Adrenal gland (tissue), 12 donors: ENCODE measurements around the gene AUTS2. TPM values are rescaled to one million over a fixed set of nuclear protein-coding genes. Genes with fewer than 3 reads are reported as not detected.

Experiments used
- DNase-seq, 7 donors: peaks; one replicate each; pipeline ENCODE4 v3.0.0-alpha.2; 2019 to 2020
- H3K27ac ChIP-seq, 5 donors: fragments of 200-600 bp; sonication (generic) in 4 of 5; 1 replicate in 3 of 5; 2 replicates in 2 of 5; pipeline versions ENCODE4 v1.5.1 to v1.8.0; 2016 to 2020; ENCODE audit warnings: mild to moderate bottlenecking in 1 of 5
- H3K27me3 ChIP-seq: fragments of 200-600 bp; 2 replicates; pipeline ENCODE4 v1.8.0; 2021
- H3K36me3 ChIP-seq, 2 donors: fragments of 200-600 bp; replicated peaks in 1 of 2; 1 replicate in 1 of 2; 2 replicates in 1 of 2; pipeline versions ENCODE4 v1.5.1 to v1.8.0; 2018 to 2022
- H3K4me1 ChIP-seq, 2 donors: fragments of 200-600 bp; replicated peaks in 1 of 2; 1 replicate in 1 of 2; 2 replicates in 1 of 2; pipeline versions ENCODE4 v1.5.1 to v1.8.0; 2018 to 2021
- H3K4me3 ChIP-seq, 4 donors: fragments of 200-600 bp; sonication (generic) in 3 of 4; one replicate each; pipeline ENCODE4 v1.5.1; 2016 to 2018
- H3K9me3 ChIP-seq, 3 donors: fragments of 200-600 bp; sonication (generic) in 1 of 3; replicated peaks in 1 of 3; 1 replicate in 2 of 3; 2 replicates in 1 of 3; pipeline versions ENCODE4 v1.5.1 to v1.8.0; 2016 to 2021
- CTCF ChIP-seq, 6 experiments: fragments of 450-650 bp in 4 of 6; fragments of 200-600 bp in 2 of 6; sonication (generic) in 1 of 6; IDR thresholded peaks; 1 replicate in 5 of 6; 2 replicates in 1 of 6; pipeline versions ENCODE4 v1.5.1 to v1.8.0; 2016 to 2021; ENCODE audit warnings: antibody characterized with exemption in 6 of 6, mild to moderate bottlenecking in 2 of 6, moderate library complexity in 1 of 6
- POLR2A ChIP-seq, 2 donors: fragments of 450-650 bp; IDR thresholded peaks; one replicate each; pipeline ENCODE4 v1.6.1; 2017; ENCODE audit warnings: antibody characterized with exemption in 2 of 2, mild to moderate bottlenecking in 2 of 2, moderate library complexity in 1 of 2
- WGBS, 4 donors: extraction: QIAGEN DNeasy Blood & Tissue Kit in 2 of 4; methylation state at CpG; one replicate each; pipeline versions ENCODE4 v1.1.5 to v1.1.7; 2013 to 2017; 5-methylcytosine and 5-hydroxymethylcytosine counted together
- intact Hi-C, 2 donors: fragments of 100-400 bp; cut with DNase I; formaldehyde crosslinking; loops; one replicate each; pipeline versions ENCODE4 v1.14.1 to v1.15.0; 2022 to 2023
- polyA plus RNA-seq, 3 donors: library from polyadenylated mRNA; stranded (reverse); fragments of 200-250 nt in 2 of 3; fragments of 350-450 nt in 1 of 3; fragmentation: Illumina TruSeq in 1 of 3; extraction: RNeasy Lipid Tissue Mini Kit (QIAGEN cat#74804) in 1 of 3; gene quantifications; one replicate each; pipeline ENCODE4 v1.2.3, GENCODE V29; 2013 to 2014
- total RNA-seq, 9 donors: library from RNA; depleted of rRNA in 4 of 9; stranded (reverse); fragments of >200 nt in 4 of 9; fragments of 120-200 nt in 1 of 9; fragmentation: NEBNext Ultra II Directional in 1 of 9; extraction: Animal tissue kit (Norgen Biotek cat#: 25700) in 1 of 9; gene quantifications; one replicate each; pipeline versions ENCODE4 v1.1.0 to v1.2.4, GENCODE V29; 2013 to 2023
- donor health status: healthy with polysubstance abuse.
- donor health status: Bipolar disorder and iron deficiency.
- donor health status: DM: yes; HTN: yes; CAD: no.
- donor health status: DM: no; HTN: no; CAD: no.
- donor health status: DM: no; HTN: no; CAD: no.
- donor health status: DM: yes; HTN: yes; CAD: no.

AUTS2 gene
- total and polyA plus RNA-seq, 12 donors = 6.4 to 44.0 (median 15.2) TPM

GRCh38 chr7:70660819-70661191, 1062.5 kb downstream of the AUTS2 start:
- Histone ChIP-seq H3K4me1 (no peaks in the 10 kb centered on the region), H3K36me3 (no peaks in the 10 kb centered on the region), H3K4me3 (no peak overlapping the region), H3K9me3 (no peaks in the 10 kb centered on the region), H3K27ac (no peak overlapping the region), H3K27me3 (no peaks in the 10 kb centered on the region)
- TF ChIP-seq CTCF (IDR thresholded peaks at IDR 0.05) = no peak
- DNase-seq = no peak
- 93 to 95% (median 95%) methylated on average over 3 of the region's 3 CpGs for whole genome bisulfite sequencing, 4 donors
- intact Hi-C loops = no loop called here

- 57 to 67% (median 64%) methylated on average over 3 of the region's 3 CpGs for WGBS, 4 donors
- H3K4me1 ChIP-seq = no peaks in the 10 kb centered on the region
- intact Hi-C loops = no loop called here
- H3K27me3 ChIP-seq = no peaks in the 10 kb centered on the region
- no peak overlapping the region for H3K4me3 ChIP-seq
- H3K9me3 ChIP-seq = no peaks in the 10 kb centered on the region
- TF ChIP-seq POLR2A (IDR thresholded peaks at IDR 0.05) = no peak
- TF ChIP-seq CTCF (IDR thresholded peaks at IDR 0.05) = no peak
- H3K36me3 ChIP-seq = no peaks in the 10 kb centered on the region
- no peak for DNase-seq
- no peak overlapping the region for H3K27ac ChIP-seq
Observed at GRCh38 chr7:70663680-70664079, 1065.4 kb downstream of the AUTS2 start.

- TF ChIP-seq POLR2A (IDR thresholded peaks at IDR 0.05) (no peak), CTCF (IDR thresholded peaks at IDR 0.05) (no peak)
- no peaks in the 10 kb centered on the region for H3K27me3 ChIP-seq
- intact Hi-C loops = no loop called here
- no peaks in the 10 kb centered on the region for H3K4me1 ChIP-seq
- DNase-seq = no peak
- H3K4me3 ChIP-seq = no peak overlapping the region
- H3K36me3 ChIP-seq = no peaks in the 10 kb centered on the region
- 92 to 98% (median 94%) methylated on average over 2 of the region's 2 CpGs for WGBS, 4 donors
- no peak overlapping the region for H3K27ac ChIP-seq
- H3K9me3 ChIP-seq = no peaks in the 10 kb centered on the region
Observed at GRCh38 chr7:70665997-70666396, 1067.7 kb downstream of the AUTS2 start.

GRCh38 chr7:70667406-70667805, 1069.1 kb downstream of the AUTS2 start:
- Histone ChIP-seq H3K36me3 (no peaks in the 10 kb centered on the region), H3K4me3 (no peak overlapping the region), H3K27ac (no peak overlapping the region), H3K9me3 (no peaks in the 10 kb centered on the region), H3K27me3 (no peaks in the 10 kb centered on the region), H3K4me1 (no peaks in the 10 kb centered on the region)
- no peak for DNase-seq
- TF ChIP-seq POLR2A (IDR thresholded peaks at IDR 0.05) (no peak), CTCF (IDR thresholded peaks at IDR 0.05) (no peak)
- intact Hi-C loops = no loop called here
- WGBS, 4 donors = 92 to 98% (median 93%) methylated on average over 2 of the region's 2 CpGs
